ENCODE results near the gene MIR17HG.
A peak's percentile ranks its signal among the peaks of the same experiment; 100 is the strongest.

The MIR17HG gene

GRCh38 chr13:91381371-91381770 is 33.9 kb downstream of the MIR17HG start:
- Histone ChIP-seq H4K20me1 (ENCODE audit: control insufficient read depth, insufficient read depth, low read depth, low read length) (no peaks in the 10 kb centered on the region), H3K9me2 (replicated peaks; ENCODE audit: control insufficient read depth, low read length) (no peaks in the 10 kb centered on the region), H3K4me2 (ENCODE audit: low read length) (no peak overlapping the region), H3F3A (ENCODE audit: control insufficient read depth, insufficient read depth) (no peaks in the 10 kb centered on the region), H3K79me2 (ENCODE audit: control insufficient read depth, low read length) (no peaks in the 10 kb centered on the region), H3K9me3 (ENCODE audit: control insufficient read depth, insufficient read depth, low read length) (no peaks in the 10 kb centered on the region), H3K4me3 (ENCODE audit: low read length) (no peak overlapping the region), H3K27me3 (ENCODE audit: control insufficient read depth, low read length) (peaks cover 10% of the 10 kb centered on the region; the same call in 1 of the 2 replicates), H3K4me1 (ENCODE audit: control insufficient read depth, low read length) (no peaks in the 10 kb centered on the region), H3K27ac (ENCODE audit: low read depth, low read length) (no peak overlapping the region), H3K36me3 (ENCODE audit: control insufficient read depth, low read length) (no peaks in the 10 kb centered on the region)
- TF ChIP-seq EZH2phosphoT487 (IDR thresholded peaks at IDR 0.05; ENCODE audit: borderline replicate concordance, low read length) (no peak), CTCF (IDR thresholded peaks at IDR 0.05; ENCODE audit: low read depth, low read length, poor library complexity, severe bottlenecking) (peak; percentile 42)

GRCh38 chr13:91383836-91384235 is 36.3 kb downstream of the MIR17HG start:
- Histone ChIP-seq H4K20me1 (ENCODE audit: control insufficient read depth, insufficient read depth, low read depth, low read length) (no peaks in the 10 kb centered on the region), H3K79me2 (ENCODE audit: control insufficient read depth, low read length) (no peaks in the 10 kb centered on the region), H3K9me3 (ENCODE audit: control insufficient read depth, insufficient read depth, low read length) (no peaks in the 10 kb centered on the region), H3F3A (ENCODE audit: control insufficient read depth, insufficient read depth) (no peaks in the 10 kb centered on the region), H3K4me1 (ENCODE audit: control insufficient read depth, low read length) (no peaks in the 10 kb centered on the region), H3K27me3 (ENCODE audit: control insufficient read depth, low read length) (peaks cover 10% of the 10 kb centered on the region; the same call in 1 of the 2 replicates), H3K27ac (ENCODE audit: low read depth, low read length) (no peak overlapping the region), H3K36me3 (ENCODE audit: control insufficient read depth, low read length) (no peaks in the 10 kb centered on the region), H3K9me2 (replicated peaks; ENCODE audit: control insufficient read depth, low read length) (no peaks in the 10 kb centered on the region), H3K4me3 (ENCODE audit: low read length) (no peak overlapping the region), H3K4me2 (ENCODE audit: low read length) (no peak overlapping the region)
- TF ChIP-seq CTCF (IDR thresholded peaks at IDR 0.05; ENCODE audit: low read depth, low read length, poor library complexity, severe bottlenecking) (no peak), EZH2phosphoT487 (IDR thresholded peaks at IDR 0.05; ENCODE audit: borderline replicate concordance, low read length) (no peak)

GRCh38 chr13:91384896-91385295 is 37.4 kb downstream of the MIR17HG start:
- H3K4me3 ChIP-seq (ENCODE audit: low read length): no peak overlapping the region
- H3K27ac ChIP-seq (ENCODE audit: low read depth, low read length): no peak overlapping the region
- no peaks in the 10 kb centered on the region for H3K4me1 ChIP-seq (ENCODE audit: control insufficient read depth, low read length)
- no peaks in the 10 kb centered on the region for H3K36me3 ChIP-seq (ENCODE audit: control insufficient read depth, low read length)
- H3K4me2 ChIP-seq (ENCODE audit: low read length): no peak overlapping the region
- H3K79me2 ChIP-seq (ENCODE audit: control insufficient read depth, low read length): no peaks in the 10 kb centered on the region
- H3K9me2 ChIP-seq (replicated peaks; ENCODE audit: control insufficient read depth, low read length): no peaks in the 10 kb centered on the region
- no peaks in the 10 kb centered on the region for H3F3A ChIP-seq (ENCODE audit: control insufficient read depth, insufficient read depth)
- H4K20me1 ChIP-seq (ENCODE audit: control insufficient read depth, insufficient read depth, low read depth, low read length): no peaks in the 10 kb centered on the region
- TF ChIP-seq CTCF (IDR thresholded peaks at IDR 0.05; ENCODE audit: low read depth, low read length, poor library complexity, severe bottlenecking) (no peak), EZH2phosphoT487 (IDR thresholded peaks at IDR 0.05; ENCODE audit: borderline replicate concordance, low read length) (no peak)
- peaks cover 10% of the 10 kb centered on the region; the same call in 1 of the 2 replicates for H3K27me3 ChIP-seq (ENCODE audit: control insufficient read depth, low read length)
- no peaks in the 10 kb centered on the region for H3K9me3 ChIP-seq (ENCODE audit: control insufficient read depth, insufficient read depth, low read length)

Measured in DOHH2 (cell line).